DMS53 treated with DMSO at 0.1 percent for 48 hours (cell line): ENCODE measurements around the gene FAM168A.
"Not testable (repeated sequence)": the region's sequence is repeated elsewhere in the genome, so short reads cannot be mapped to it uniquely, and the experiment has no call there.

Source experiments
- DNase-seq: peaks from one replicate; lab custom pipeline; 2025; ENCODE audit not compliant: unreplicated experiment; lab: John Stamatoyannopoulos, UW

FAM168A gene

GRCh38 chr11:73473252-73473651, 124.7 kb downstream of the FAM168A start:
- no peak for DNase-seq

- not testable (repeated sequence) for DNase-seq
Observed at GRCh38 chr11:73470036-73470612, 127.8 kb downstream of the FAM168A start.

- no peak for DNase-seq
Observed at GRCh38 chr11:73469401-73469800, 128.5 kb downstream of the FAM168A start.

GRCh38 chr11:73468590-73469161, 129.2 kb downstream of the FAM168A start:
- no peak for DNase-seq

- DNase-seq: no peak
Observed at GRCh38 chr11:73467505-73467904, 130.4 kb downstream of the FAM168A start.

- no peak for DNase-seq
Observed at GRCh38 chr11:73466643-73467042, 131.3 kb downstream of the FAM168A start.

GRCh38 chr11:73465871-73466270, 132.0 kb downstream of the FAM168A start:
- no peak for DNase-seq

GRCh38 chr11:73465023-73465675, 132.8 kb downstream of the FAM168A start:
- no peak for DNase-seq

- peak; percentile 61 for DNase-seq
Observed at GRCh38 chr11:73464347-73464746, 133.6 kb downstream of the FAM168A start.

- no peak for DNase-seq
Observed at GRCh38 chr11:73463359-73463758, 134.6 kb downstream of the FAM168A start.

- no peak for DNase-seq
Observed at GRCh38 chr11:73461964-73462363, 135.9 kb downstream of the FAM168A start.

GRCh38 chr11:73461335-73461840, 136.5 kb downstream of the FAM168A start:
- no peak for DNase-seq

- no peak for DNase-seq
Observed at GRCh38 chr11:73458201-73458600, 139.7 kb downstream of the FAM168A start.

GRCh38 chr11:73454987-73455386, 142.9 kb downstream of the FAM168A start:
- no peak for DNase-seq

- DNase-seq: no peak
Observed at GRCh38 chr11:73453562-73453961, 144.3 kb downstream of the FAM168A start.

- DNase-seq: peak; percentile 60
Observed at GRCh38 chr11:73452726-73453125, 145.2 kb downstream of the FAM168A start.

GRCh38 chr11:73451896-73452295, 146.0 kb downstream of the FAM168A start:
- DNase-seq: no peak

- DNase-seq: no peak
Observed at GRCh38 chr11:73446766-73447165, 151.1 kb downstream of the FAM168A start.

GRCh38 chr11:73445980-73446379, 151.9 kb downstream of the FAM168A start:
- DNase-seq: no peak

- DNase-seq: no peak
Observed at GRCh38 chr11:73439002-73439843, 158.7 kb downstream of the FAM168A start.

- DNase-seq: not testable (repeated sequence)
Observed at GRCh38 chr11:73436859-73437258, 161.1 kb downstream of the FAM168A start.
